Neural progenitor cell (in vitro differentiated cells): ENCODE results near the gene SRRM2. TPM values are rescaled to one million over a fixed set of nuclear protein-coding genes. Genes with fewer than 3 reads are reported as not detected.

Experiments
- DNase-seq: peaks from one replicate; pipeline ENCODE4 v3.0.0-alpha.2; 2016; ENCODE audit warnings: low spot score
- H2AFZ ChIP-seq: fragments of 200-600 bp; sonication (generic); replicated peaks from 2 replicates; pipeline ENCODE4 v1.6.1; 2016; ENCODE audit warnings: antibody characterized with exemption
- H3F3A ChIP-seq: fragments of 200-600 bp; sonication (generic); 2 replicates; pipeline ENCODE4 v1.6.1; 2016; ENCODE audit warnings: antibody characterized with exemption, low read depth
- H3K27ac ChIP-seq: fragments of 200-600 bp; sonication (generic); 2 replicates; pipeline ENCODE4 v1.5.1; 2016; ENCODE audit warnings: mild to moderate bottlenecking
- H3K27me3 ChIP-seq: fragments of 200-600 bp; sonication (generic); 2 replicates; pipeline ENCODE4 v1.6.1; 2016; ENCODE audit warnings: mild to moderate bottlenecking, moderate library complexity
- H3K36me3 ChIP-seq: fragments of 200-600 bp; sonication (generic); 2 replicates; pipeline ENCODE4 v1.5.1; 2016
- H3K4me1 ChIP-seq: fragments of 200-600 bp; sonication (generic); 2 replicates; pipeline ENCODE4 v1.6.1; 2016; ENCODE audit warnings: mixed run types
- H3K4me2 ChIP-seq: fragments of 200-600 bp; sonication (generic); 2 replicates; pipeline ENCODE4 v1.6.1; 2016
- H3K4me3 ChIP-seq: fragments of 200-600 bp; sonication (generic); 2 replicates; pipeline ENCODE4 v1.5.1; 2016
- H3K79me2 ChIP-seq: fragments of 200-600 bp; sonication (generic); 2 replicates; pipeline ENCODE4 v1.6.1; 2016; ENCODE audit warnings: low read depth
- H3K9ac ChIP-seq: fragments of 200-600 bp; sonication (generic); 2 replicates; pipeline ENCODE4 v1.6.1; 2016
- H3K9me3 ChIP-seq: fragments of 200-600 bp; sonication (generic); 2 replicates; pipeline ENCODE4 v1.5.1; 2016; ENCODE audit warnings: low read depth
- H4K20me1 ChIP-seq: fragments of 200-600 bp; sonication (generic); 2 replicates; pipeline ENCODE4 v1.6.1; 2016; ENCODE audit warnings: low read depth
- H3K27ac Mint-ChIP-seq: 3 replicates; pipeline ENCODE4 v1.8.0; 2021; ENCODE audit warnings: mixed read lengths
- H3K27me3 Mint-ChIP-seq: 2 replicates; pipeline ENCODE4 v1.8.0; 2022; ENCODE audit warnings: low read depth, mild to moderate bottlenecking, inconsistent platforms, moderate library complexity, mixed read lengths; ENCODE audit not compliant: insufficient read depth
- H3K36me3 Mint-ChIP-seq: 3 replicates; pipeline ENCODE4 v1.8.0; 2021; ENCODE audit warnings: mixed read lengths
- H3K4me1 Mint-ChIP-seq: 3 replicates; pipeline ENCODE4 v1.8.0; 2021; ENCODE audit warnings: mixed read lengths
- H3K4me3 Mint-ChIP-seq: 3 replicates; pipeline ENCODE4 v1.8.0; 2021; ENCODE audit warnings: mild to moderate bottlenecking, moderate library complexity, mixed read lengths
- H3K9me3 Mint-ChIP-seq: 3 replicates; pipeline ENCODE4 v1.8.0; 2020; ENCODE audit warnings: mixed read lengths
- CTCF ChIP-seq: fragments of 200-600 bp; sonication (generic); IDR thresholded peaks from 2 replicates; pipeline ENCODE4 v1.5.1; 2017; ENCODE audit warnings: antibody characterized with exemption, mild to moderate bottlenecking
- EZH2 ChIP-seq: fragments of 200-600 bp; sonication (generic); IDR thresholded peaks from 2 replicates; pipeline ENCODE4 v1.6.1; 2017; ENCODE audit warnings: antibody characterized with exemption, mild to moderate bottlenecking, moderate library complexity
- EZH2phosphoT487 ChIP-seq: fragments of 200-600 bp; sonication (generic); IDR thresholded peaks from 2 replicates; pipeline ENCODE4 v1.6.1; 2017; ENCODE audit warnings: antibody characterized with exemption
- total RNA-seq: library from RNA; depleted of rRNA; stranded (reverse); fragments of >200 nt; gene quantifications from 2 replicates; pipeline ENCODE4 v1.2.3, GENCODE V29; 2015; ENCODE audit warnings: low replicate concordance

SRRM2 gene
- total RNA-seq, 1 donor from 2014 or later = 82.3 TPM

- Mint-ChIP-seq H3K36me3 (no peaks in the 10 kb centered on the region), H3K27ac (no peak overlapping the region), H3K4me1 (no peaks in the 10 kb centered on the region), H3K27me3 (peaks cover 2% of the 10 kb centered on the region), H3K9me3 (no peaks in the 10 kb centered on the region), H3K4me3 (no peak overlapping the region)
- TF ChIP-seq EZH2 (no peak), CTCF (no peak), EZH2phosphoT487 (no peak)
- DNase-seq = no peak
- H3F3A ChIP-seq = no peaks in the 10 kb centered on the region
- no peak overlapping the region for H3K9ac ChIP-seq
- no peaks in the 10 kb centered on the region for H3K4me1 ChIP-seq
- no peak overlapping the region for H3K27ac ChIP-seq
- no peaks in the 10 kb centered on the region for H3K9me3 ChIP-seq
- no peak overlapping the region for H2AFZ ChIP-seq
- no peak overlapping the region for H3K4me2 ChIP-seq
- H4K20me1 ChIP-seq = no peaks in the 10 kb centered on the region
- no peaks in the 10 kb centered on the region for H3K79me2 ChIP-seq
- no peaks in the 10 kb centered on the region for H3K36me3 ChIP-seq
- no peaks in the 10 kb centered on the region for H3K27me3 ChIP-seq
- no peak overlapping the region for H3K4me3 ChIP-seq
These were observed 24.4 kb upstream of the SRRM2 start for GRCh38 chr16:2728034-2728433.

DNA sequence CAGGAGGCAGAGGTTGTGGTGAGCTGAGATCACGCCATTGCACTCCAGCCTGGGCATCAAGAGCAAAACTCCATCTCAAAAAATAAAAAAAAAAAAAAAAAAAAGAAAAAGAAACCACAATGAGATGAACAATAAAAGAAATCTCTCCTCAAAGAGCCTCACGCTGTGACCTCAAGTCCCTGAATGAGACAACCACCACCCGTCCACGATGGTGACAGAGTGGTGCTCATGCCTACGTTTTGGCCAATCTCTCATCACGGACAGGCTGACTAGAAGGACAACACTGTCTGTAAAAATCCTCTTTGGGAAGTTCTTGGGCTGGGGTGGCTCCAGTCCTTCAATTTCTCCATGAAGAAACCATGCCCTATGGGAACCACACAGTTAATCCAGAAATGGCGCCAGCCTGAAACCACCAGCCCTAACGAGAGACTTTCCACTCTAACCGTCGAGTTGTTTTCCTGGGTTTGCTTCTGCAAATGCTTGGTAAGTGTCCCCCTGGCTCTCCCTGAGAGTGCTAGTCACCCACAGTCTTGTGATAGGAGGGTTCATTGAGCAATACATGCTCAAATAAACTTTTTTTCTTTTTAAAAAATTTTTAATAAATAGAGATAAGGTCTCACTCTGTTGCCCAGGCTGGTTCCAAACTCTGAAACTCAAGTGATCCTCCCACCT, 17.5 kb upstream of the SRRM2 start:
- Mint-ChIP-seq H3K4me1 (peaks cover 3% of the 10 kb centered on the region), H3K27me3 (peaks cover 2% of the 10 kb centered on the region), H3K27ac (no peak overlapping the region), H3K9me3 (no peaks in the 10 kb centered on the region), H3K4me3 (no peak overlapping the region), H3K36me3 (no peaks in the 10 kb centered on the region)
- no peaks in the 10 kb centered on the region for H3K27me3 ChIP-seq
- TF ChIP-seq EZH2 (no peak), CTCF (no peak)
- no peaks in the 10 kb centered on the region for H3K79me2 ChIP-seq
- H3K27ac ChIP-seq = no peak overlapping the region
- no peak overlapping the region for H3K4me3 ChIP-seq
- H3K36me3 ChIP-seq = no peaks in the 10 kb centered on the region
- H3K9me3 ChIP-seq = no peaks in the 10 kb centered on the region
- H3K4me2 ChIP-seq = no peak overlapping the region
- H2AFZ ChIP-seq = no peak overlapping the region
- H3F3A ChIP-seq = no peaks in the 10 kb centered on the region
- H4K20me1 ChIP-seq = no peaks in the 10 kb centered on the region
- H3K9ac ChIP-seq = no peak overlapping the region
- DNase-seq = no peak
- peaks cover 3% of the 10 kb centered on the region for H3K4me1 ChIP-seq

GRCh38 chr16:2736476-2737237, 15.8 kb upstream of the SRRM2 start:
- no peak overlapping the region for H3K9ac ChIP-seq
- H3K27ac ChIP-seq = no peak overlapping the region
- no peak for TF ChIP-seq EZH2
- no peak for TF ChIP-seq CTCF
- TF ChIP-seq EZH2phosphoT487 = no peak
- peaks cover 3% of the 10 kb centered on the region for H3K4me1 ChIP-seq
- no peaks in the 10 kb centered on the region for H3K36me3 ChIP-seq
- H3K4me1 Mint-ChIP-seq = peaks cover 3% of the 10 kb centered on the region
- no peaks in the 10 kb centered on the region for H3K9me3 ChIP-seq
- H3K27ac Mint-ChIP-seq = peak overlapping the region; percentile 42
- H3K4me3 ChIP-seq = no peak overlapping the region
- no peaks in the 10 kb centered on the region for H4K20me1 ChIP-seq
- no peak overlapping the region for H3K4me2 ChIP-seq
- H3K27me3 ChIP-seq = no peaks in the 10 kb centered on the region
- no peaks in the 10 kb centered on the region for H3K36me3 Mint-ChIP-seq
- H3K9me3 Mint-ChIP-seq = no peaks in the 10 kb centered on the region
- no peak overlapping the region for H2AFZ ChIP-seq
- DNase-seq = no peak
- H3K4me3 Mint-ChIP-seq = no peak overlapping the region
- H3K27me3 Mint-ChIP-seq = no peaks in the 10 kb centered on the region
- no peaks in the 10 kb centered on the region for H3F3A ChIP-seq
- no peaks in the 10 kb centered on the region for H3K79me2 ChIP-seq
